ENCODE results near the gene NSD2. TPM values are rescaled to one million over a fixed set of nuclear protein-coding genes. Genes with fewer than 3 reads are reported as not detected.

NSD2 gene
- total RNA-seq, 4 donors from 2014 or later, result 19.1 to 33.1 (median 28.8) TPM

GRCh38 chr4:1973661-1974060 is 102.5 kb downstream of the NSD2 start:
- no peak for ATAC-seq (ENCODE audit: low FRiP score)
- TF ChIP-seq CTCF (IDR thresholded peaks at IDR 0.05), result no peak
- DNase-seq (ENCODE audit: low spot score), result no peak

GRCh38 chr4:1974840-1975239 is 103.6 kb downstream of the NSD2 start:
- ATAC-seq (ENCODE audit: low FRiP score) (no peak), DNase-seq (ENCODE audit: low spot score) (no peak)
- no peak for TF ChIP-seq CTCF (IDR thresholded peaks at IDR 0.05)

- no peak for TF ChIP-seq CTCF (IDR thresholded peaks at IDR 0.05)
- no peak for DNase-seq (ENCODE audit: low spot score)
- ATAC-seq (ENCODE audit: low FRiP score), result no peak
Measured at GRCh38 chr4:1975391-1975801, 104.2 kb downstream of the NSD2 start.

- TF ChIP-seq CTCF (IDR thresholded peaks at IDR 0.05), result no peak
- DNase-seq (ENCODE audit: low spot score), result no peak
- no peak for ATAC-seq (ENCODE audit: low FRiP score)
Measured at GRCh38 chr4:1975880-1976279, 104.7 kb downstream of the NSD2 start.

- DNase-seq (ENCODE audit: low spot score), result no peak
- no peak for TF ChIP-seq CTCF (IDR thresholded peaks at IDR 0.05)
- ATAC-seq (ENCODE audit: low FRiP score), result no peak
Measured at GRCh38 chr4:1976416-1977352, 105.5 kb downstream of the NSD2 start.

GRCh38 chr4:1978226-1978625 is 107.0 kb downstream of the NSD2 start:
- ATAC-seq (ENCODE audit: low FRiP score) (no peak), DNase-seq (ENCODE audit: low spot score) (no peak)

More at GRCh38 chr4:1978226-1978625, 107.0 kb downstream of the NSD2 start:
- no peak for TF ChIP-seq CTCF (IDR thresholded peaks at IDR 0.05)
